ENCODE measurements around the gene CORIN. TPM values are rescaled to one million over a fixed set of nuclear protein-coding genes. Genes with fewer than 3 reads are reported as not detected.

CORIN gene
- total and polyA plus RNA-seq, 2 donors (not counting 3 experiments of a cell fraction or from before 2014, with no cell fraction given), result 0.07 to 0.40 TPM

- H3K9me1 ChIP-seq (replicated peaks; ENCODE audit: control insufficient read depth, extremely low read depth, insufficient read depth, low read length), result no peaks in the 10 kb centered on the region
- H4K20me1 ChIP-seq (replicated peaks; ENCODE audit: control insufficient read depth, extremely low read depth, insufficient read depth, low read length), result no peaks in the 10 kb centered on the region
- H3K9ac ChIP-seq (replicated peaks; ENCODE audit: extremely low read depth, insufficient read depth, low read length), result no peak overlapping the region
- H2AFZ ChIP-seq (ENCODE audit: low read depth, low read length), result no peak overlapping the region
- no peaks in the 10 kb centered on the region for H3K36me3 ChIP-seq (ENCODE audit: control insufficient read depth in 2 of 2, extremely low read depth in 1 of 2, insufficient read depth in 2 of 2, low read length in 2 of 2)
- CTCF ChIA-PET, result interaction anchor here (0.7 to 3.0 kb wide), 7 partner anchors 11 to 228 kb away, joined by 3 to 25 read pairs (median 4); no protein-coding TSS in a partner anchor
- no peaks in the 10 kb centered on the region for H3K79me2 ChIP-seq (ENCODE audit: control insufficient read depth, insufficient read depth, low read length)
- no peaks in the 10 kb centered on the region for H3K9me3 ChIP-seq (replicated peaks; ENCODE audit: control insufficient read depth, insufficient read depth, low read length)
- POLR2A ChIA-PET, result no interaction called here
- DNase-seq (ENCODE audit: low read depth, low spot score), result no peak
- no TSS peak for BruUV-seq (replicated peaks)
- dilution Hi-C loops (cut with MboI; ENCODE audit: extremely low pct_ligation_motif_present, low sequenced_read_pairs) (no loop called here), intact Hi-C loops (cut with micrococcal nuclease) (no loop called here)
- TF ChIP-seq CTCF (IDR thresholded peaks at IDR 0.05; ENCODE audit: extremely low read depth in 1 of 2, insufficient read depth in 1 of 2, low read depth in 1 of 2, low read length in 2 of 2), result peak in 1 of 2 donors; percentile 7
- no peak for TF ChIP-seq POLR2AphosphoS5 (IDR thresholded peaks at IDR 0.05; ENCODE audit: insufficient read depth, low read depth, low read length)
- no peak for TF ChIP-seq MAX (IDR thresholded peaks at IDR 0.05; ENCODE audit: insufficient read depth, insufficient read length)
- H3K4me2 ChIP-seq (ENCODE audit: insufficient read depth, low read length), result no peak overlapping the region
- peaks cover 0 to 8% of the 10 kb centered on the region in 2 experiments for H3K27me3 ChIP-seq (ENCODE audit: control insufficient read depth in 2 of 2, insufficient read depth in 2 of 2, low read length in 2 of 2)
- H3K27ac ChIP-seq (ENCODE audit: insufficient read depth, low read depth, low read length), result no peak overlapping the region
- FAIRE-seq, result no peak
- H3K4me1 ChIP-seq (ENCODE audit: control insufficient read depth, extremely low read depth, insufficient read depth, low read length), result peaks cover 11% of the 10 kb centered on the region
- no peak overlapping the region for H3K4me3 ChIP-seq (replicated peaks in 1 of 3; ENCODE audit: insufficient read depth in 1 of 3, low read depth in 1 of 3, low read length in 3 of 3)
These were observed 132.4 kb downstream of the CORIN start for GRCh38 chr4:47705326-47705981.
